Measurements from ENCODE around the gene TOMM20L. TPM values are rescaled to one million over a fixed set of nuclear protein-coding genes. Genes with fewer than 3 reads are reported as not detected.

TOMM20L gene
- total and polyA plus RNA-seq, 8 donors = 0.25 to 0.51 (median 0.38) TPM; not detected in 5

GRCh38 chr14:58362798-58363412 is 32.8 kb upstream of the TOMM20L start:
- H3K27me3 ChIP-seq = no peaks in the 10 kb centered on the region
- FAIRE-seq = no peak
- H3K4me1 ChIP-seq = no peaks in the 10 kb centered on the region
- intact Hi-C loops (cut with DNase I) = loop anchor here in 1 of 3 donors (10.0 kb wide), 1 partner anchor 258 kb away; no protein-coding TSS in a partner anchor
- peak in 1 of 4 donors; percentile 8 for TF ChIP-seq CTCF (IDR thresholded peaks at IDR 0.05)
- DNase-seq = no peak
- 85 to 88% methylated on average over 3 of the region's 3 CpGs for WGBS, 2 donors
- H3K27ac ChIP-seq = no peak overlapping the region
- H3K4me3 ChIP-seq = no peak overlapping the region
- H3K9me3 ChIP-seq = no peaks in the 10 kb centered on the region
- peaks cover 6 to 36% (median 18%) of the 10 kb centered on the region in 3 donors for H3K36me3 ChIP-seq
- ATAC-seq = peak in 3 of 4 donors; percentile 72 to 81 (median 75)

GRCh38 chr14:58364316-58364715 is 31.4 kb upstream of the TOMM20L start:
- WGBS, 2 donors = 89 to 95% methylated on average over 4 of the region's 4 CpGs
- no peak overlapping the region for H3K27ac ChIP-seq
- no peak overlapping the region for H3K4me3 ChIP-seq
- TF ChIP-seq CTCF (IDR thresholded peaks at IDR 0.05) = no peak
- ATAC-seq (no peak), DNase-seq (no peak), FAIRE-seq (no peak)
- intact Hi-C loops (cut with DNase I) = loop anchor here in 1 of 3 donors (10.0 kb wide), 1 partner anchor 260 kb away; no protein-coding TSS in a partner anchor
- H3K4me1 ChIP-seq = no peaks in the 10 kb centered on the region
- peaks cover 6 to 47% (median 18%) of the 10 kb centered on the region in 3 donors for H3K36me3 ChIP-seq
- H3K9me3 ChIP-seq = no peaks in the 10 kb centered on the region
- no peaks in the 10 kb centered on the region for H3K27me3 ChIP-seq

- FAIRE-seq (no peak), DNase-seq (no peak)
- WGBS, 2 donors = 63 to 71% methylated on average over 3 of the region's 3 CpGs
Measured at GRCh38 chr14:58367296-58367695, 28.4 kb upstream of the TOMM20L start.

GRCh38 chr14:58368956-58369355 is 26.8 kb upstream of the TOMM20L start:
- TF ChIP-seq CTCF (IDR thresholded peaks at IDR 0.05) = no peak
- ATAC-seq (no peak), FAIRE-seq (no peak), DNase-seq (no peak)
- no peaks in the 10 kb centered on the region for H3K4me1 ChIP-seq
- H3K27ac ChIP-seq = no peak overlapping the region
- H3K4me3 ChIP-seq = no peak overlapping the region
- intact Hi-C loops (cut with DNase I) = loop anchor here in 1 of 3 donors (10.0 kb wide), 1 partner anchor 264 kb away; no protein-coding TSS in a partner anchor
- H3K9me3 ChIP-seq = no peaks in the 10 kb centered on the region
- H3K27me3 ChIP-seq = no peaks in the 10 kb centered on the region
- WGBS, 2 donors = 93 to 97% methylated on average over 1 of the region's 1 CpG
- peaks cover 5 to 48% (median 8%) of the 10 kb centered on the region in 3 donors for H3K36me3 ChIP-seq

More at GRCh38 chr14:58367296-58367695, 28.4 kb upstream of the TOMM20L start:
- Histone ChIP-seq H3K4me3 (no peak overlapping the region), H3K27ac (no peak overlapping the region), H3K27me3 (no peaks in the 10 kb centered on the region), H3K9me3 (no peaks in the 10 kb centered on the region), H3K4me1 (no peaks in the 10 kb centered on the region), H3K36me3 (peaks cover 5 to 40% (median 6%) of the 10 kb centered on the region in 3 donors)
- peak in 1 of 4 donors; percentile 35 for ATAC-seq
- intact Hi-C loops (cut with DNase I) = loop anchor here in 1 of 3 donors (10.0 kb wide), 1 partner anchor 262 kb away; no protein-coding TSS in a partner anchor
- TF ChIP-seq CTCF (IDR thresholded peaks at IDR 0.05) = no peak

- Histone ChIP-seq H3K9me3 (no peaks in the 10 kb centered on the region), H3K4me3 (no peak overlapping the region), H3K27me3 (no peaks in the 10 kb centered on the region), H3K4me1 (no peaks in the 10 kb centered on the region), H3K27ac (no peak overlapping the region), H3K36me3 (peaks cover 0 to 16% (median 7%) of the 10 kb centered on the region in 3 donors)
- no peak for FAIRE-seq
- no peak for ATAC-seq
- intact Hi-C loops (cut with DNase I) = no loop called here
- DNase-seq = no peak
- TF ChIP-seq CTCF (IDR thresholded peaks at IDR 0.05) = no peak
Measured at GRCh38 chr14:58376791-58377190, 18.9 kb upstream of the TOMM20L start.

Data from pancreas (tissue), 10 donors.